Measurements from ENCODE around the gene CDCP1. TPM values are rescaled to one million over a fixed set of nuclear protein-coding genes. Genes with fewer than 3 reads are reported as not detected.

The CDCP1 gene
- total and polyA plus RNA-seq, 9 donors = 0.04 to 1.9 (median 0.37) TPM

DNA sequence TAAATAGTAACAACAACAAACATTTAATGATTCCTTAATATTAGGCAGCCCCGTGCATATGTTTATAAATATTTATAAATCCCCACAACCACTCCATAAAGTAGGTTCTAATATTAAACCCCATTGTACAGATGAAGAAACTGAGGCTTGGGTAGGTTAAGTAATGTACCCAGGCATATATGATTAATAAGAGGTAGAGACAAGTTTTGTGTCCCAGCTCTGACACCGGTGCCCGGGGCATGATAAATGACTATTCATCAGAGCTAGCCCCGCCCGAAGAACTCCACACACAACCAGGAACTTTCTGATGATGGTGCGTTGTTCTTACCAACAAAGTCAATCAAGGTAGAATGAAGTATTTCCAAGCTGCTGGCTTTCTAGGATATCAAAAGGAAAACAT lies 19.4 kb downstream of the CDCP1 start:
- peak overlapping the region; percentile 67 for H3K27ac ChIP-seq (ENCODE audit: low read length)
- no peaks in the 10 kb centered on the region for H3K36me3 ChIP-seq (ENCODE audit: control insufficient read depth, insufficient read depth, low read length)
- peaks cover 27% of the 10 kb centered on the region for H3K4me1 ChIP-seq (ENCODE audit: control insufficient read depth, insufficient read depth, low read length)
- no peaks in the 10 kb centered on the region for H3K9me3 ChIP-seq (replicated peaks; ENCODE audit: control insufficient read depth, low read depth, low read length)
- H3K27me3 ChIP-seq (ENCODE audit: control insufficient read depth, insufficient read depth, low read length) = no peaks in the 10 kb centered on the region
- WGBS (ENCODE audit: insufficient coverage) = no CpG with 5 or more reads among the region's 6 CpGs
- DNase-seq = no peak
- no peak overlapping the region for H3K4me3 ChIP-seq (ENCODE audit: low read length)

DNA sequence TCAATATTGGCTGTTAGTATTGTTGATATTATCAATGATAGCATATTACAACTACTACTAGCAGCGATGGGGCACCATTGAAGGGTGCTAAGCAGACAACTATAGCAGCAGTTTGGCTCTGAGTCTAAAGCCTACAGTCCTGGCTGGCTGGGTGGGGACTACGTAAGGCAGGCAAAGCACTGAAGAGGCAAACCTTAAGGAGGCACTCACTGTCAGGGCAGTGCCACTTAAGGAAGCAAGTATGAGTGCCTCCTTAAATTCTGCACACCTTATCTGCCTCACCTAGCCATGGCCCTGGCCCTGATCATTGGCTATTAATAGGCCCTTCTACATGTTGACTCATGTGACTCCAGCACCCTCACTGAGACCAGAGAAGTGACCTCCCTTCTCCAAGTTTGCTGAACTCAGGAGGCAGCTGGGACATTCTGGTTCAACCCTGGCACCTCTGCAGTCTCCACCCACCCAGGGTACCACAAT lies 20.6 kb downstream of the CDCP1 start:
- Histone ChIP-seq H3K9me3 (replicated peaks; ENCODE audit: control insufficient read depth, low read depth, low read length) (no peaks in the 10 kb centered on the region), H3K4me1 (ENCODE audit: control insufficient read depth, insufficient read depth, low read length) (peaks cover 27% of the 10 kb centered on the region), H3K36me3 (ENCODE audit: control insufficient read depth, insufficient read depth, low read length) (no peaks in the 10 kb centered on the region), H3K27ac (ENCODE audit: low read length) (peak overlapping the region; percentile 75), H3K4me3 (ENCODE audit: low read length) (no peak overlapping the region), H3K27me3 (ENCODE audit: control insufficient read depth, insufficient read depth, low read length) (no peaks in the 10 kb centered on the region)
- DNase-seq = no peak
- WGBS (ENCODE audit: insufficient coverage) = 82% methylated on average over 1 of the region's 2 CpGs

DNA sequence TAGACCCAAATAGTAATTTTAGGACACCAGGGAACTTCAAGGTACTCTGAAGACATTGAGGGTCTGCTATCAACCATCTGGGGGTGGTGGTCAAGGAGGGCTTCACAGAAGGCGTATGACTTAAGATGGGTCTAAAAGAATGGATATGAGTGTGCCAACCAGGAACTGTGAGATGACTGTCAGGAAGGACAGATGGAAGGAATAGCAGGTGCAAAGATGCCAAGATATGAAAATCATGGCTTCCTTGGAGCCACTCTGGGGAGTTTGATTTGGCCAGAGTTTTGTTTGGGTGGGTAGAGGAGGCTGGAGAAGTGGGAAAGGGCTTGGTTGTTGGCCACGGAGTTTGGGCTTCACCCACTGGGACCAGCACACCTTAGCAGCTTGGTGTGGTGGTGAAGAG lies 21.2 kb downstream of the CDCP1 start:
- Histone ChIP-seq H3K9me3 (replicated peaks; ENCODE audit: control insufficient read depth, low read depth, low read length) (no peaks in the 10 kb centered on the region), H3K27ac (ENCODE audit: low read length) (peak overlapping the region; percentile 75), H3K4me1 (ENCODE audit: control insufficient read depth, insufficient read depth, low read length) (peaks cover 27% of the 10 kb centered on the region)

DNA sequence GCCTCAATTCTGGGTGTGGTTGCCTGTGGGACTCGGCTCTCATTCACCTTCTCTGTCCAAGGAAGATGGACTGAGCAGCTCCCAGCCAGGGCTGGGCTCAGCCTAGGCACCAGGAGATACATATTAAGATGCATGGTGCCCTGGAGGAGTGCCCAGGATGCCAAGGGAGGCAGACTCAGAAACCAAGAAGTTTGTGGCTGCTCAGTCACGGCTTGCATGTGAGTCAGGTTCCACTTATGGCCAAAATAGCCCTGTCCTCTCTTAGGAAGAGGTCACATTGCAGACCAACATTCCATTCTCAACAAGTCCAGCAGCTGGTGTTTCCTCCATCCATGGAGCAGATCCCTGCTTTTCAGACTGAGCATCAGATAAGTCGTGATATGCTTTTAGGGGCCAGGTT lies 21.8 kb downstream of the CDCP1 start:
- no peaks in the 10 kb centered on the region for H3K27me3 ChIP-seq (ENCODE audit: control insufficient read depth, insufficient read depth, low read length)
- peak; percentile 49 for DNase-seq
- H3K36me3 ChIP-seq (ENCODE audit: control insufficient read depth, insufficient read depth, low read length) = no peaks in the 10 kb centered on the region
- WGBS (ENCODE audit: insufficient coverage) = 75% methylated on average over 2 of the region's 3 CpGs
- peaks cover 27% of the 10 kb centered on the region for H3K4me1 ChIP-seq (ENCODE audit: control insufficient read depth, insufficient read depth, low read length)
- no peaks in the 10 kb centered on the region for H3K9me3 ChIP-seq (replicated peaks; ENCODE audit: control insufficient read depth, low read depth, low read length)
- H3K27ac ChIP-seq (ENCODE audit: low read length) = peak overlapping the region; percentile 73
- H3K4me3 ChIP-seq (ENCODE audit: low read length) = no peak overlapping the region

More for the DNA sequence above, 21.2 kb downstream of the CDCP1 start:
- no peaks in the 10 kb centered on the region for H3K36me3 ChIP-seq (ENCODE audit: control insufficient read depth, insufficient read depth, low read length)
- no peak for DNase-seq
- WGBS (ENCODE audit: insufficient coverage) = 47% methylated on average over 2 of the region's 2 CpGs
- H3K27me3 ChIP-seq (ENCODE audit: control insufficient read depth, insufficient read depth, low read length) = no peaks in the 10 kb centered on the region
- no peak overlapping the region for H3K4me3 ChIP-seq (ENCODE audit: low read length)

DNA sequence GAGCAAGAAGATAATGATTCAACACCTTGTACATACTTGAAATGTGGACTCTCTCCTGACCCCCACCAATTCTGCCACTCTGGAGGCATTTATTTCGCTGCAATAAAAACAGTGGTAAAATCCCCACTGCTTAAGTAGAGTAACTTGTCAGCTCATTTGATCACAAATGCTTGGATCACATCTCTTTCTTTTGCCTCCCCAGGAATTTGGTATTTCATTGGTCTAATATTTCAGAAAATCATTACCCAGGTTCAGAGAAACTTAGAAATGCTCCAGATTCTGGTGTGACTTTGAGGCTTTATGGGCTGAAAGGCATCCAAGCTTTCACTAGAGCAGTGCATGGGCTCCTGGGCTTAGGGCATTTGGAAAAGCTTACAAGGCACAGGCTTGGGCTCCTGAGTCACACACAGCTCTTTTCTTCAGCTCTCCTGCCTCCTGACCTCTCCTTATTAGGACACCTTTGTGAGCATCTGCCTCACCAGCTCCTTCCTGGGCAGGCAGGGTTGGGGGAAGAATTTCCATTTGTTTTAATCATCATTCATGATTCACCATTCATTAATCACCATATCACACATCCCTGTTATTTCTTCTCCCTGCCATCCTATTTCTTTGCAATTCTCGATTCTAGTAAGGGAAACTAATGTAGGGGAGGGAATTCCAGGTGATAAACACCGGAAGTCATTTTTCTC lies 22.5 kb downstream of the CDCP1 start:
- Histone ChIP-seq H3K36me3 (ENCODE audit: control insufficient read depth, insufficient read depth, low read length) (no peaks in the 10 kb centered on the region), H3K4me1 (ENCODE audit: control insufficient read depth, insufficient read depth, low read length) (peaks cover 27% of the 10 kb centered on the region), H3K9me3 (replicated peaks; ENCODE audit: control insufficient read depth, low read depth, low read length) (no peaks in the 10 kb centered on the region), H3K4me3 (ENCODE audit: low read length) (no peak overlapping the region), H3K27ac (ENCODE audit: low read length) (peak overlapping the region; percentile 73), H3K27me3 (ENCODE audit: control insufficient read depth, insufficient read depth, low read length) (no peaks in the 10 kb centered on the region)
- no peak for DNase-seq
- WGBS (ENCODE audit: insufficient coverage) = 60% methylated on average over 1 of the region's 3 CpGs

DNA sequence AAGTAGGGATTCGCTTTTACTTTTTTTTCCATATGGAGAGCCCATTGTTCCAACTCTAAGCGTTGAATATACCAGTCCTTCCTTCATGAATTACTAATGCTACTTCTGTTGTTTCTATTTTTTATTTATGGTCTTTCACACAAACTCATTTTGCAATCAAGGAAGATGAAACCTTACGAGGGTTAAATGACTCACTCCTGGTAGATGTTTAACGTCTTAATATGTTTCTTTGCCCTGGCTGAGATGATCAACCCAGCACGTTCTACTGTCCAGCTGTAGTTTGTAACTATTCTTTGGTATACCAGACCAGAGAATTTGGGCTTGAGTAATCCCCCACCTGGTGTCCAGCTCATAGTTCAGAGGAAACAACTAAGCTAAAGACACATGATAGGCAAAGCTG lies 23.1 kb downstream of the CDCP1 start:
- DNase-seq = no peak
- WGBS (ENCODE audit: insufficient coverage) = 20% methylated on average over 2 of the region's 5 CpGs
- Histone ChIP-seq H3K4me1 (ENCODE audit: control insufficient read depth, insufficient read depth, low read length) (peaks cover 27% of the 10 kb centered on the region), H3K4me3 (ENCODE audit: low read length) (no peak overlapping the region), H3K27me3 (ENCODE audit: control insufficient read depth, insufficient read depth, low read length) (no peaks in the 10 kb centered on the region), H3K36me3 (ENCODE audit: control insufficient read depth, insufficient read depth, low read length) (no peaks in the 10 kb centered on the region), H3K27ac (ENCODE audit: low read length) (peak overlapping the region; percentile 73), H3K9me3 (replicated peaks; ENCODE audit: control insufficient read depth, low read depth, low read length) (no peaks in the 10 kb centered on the region)

DNA sequence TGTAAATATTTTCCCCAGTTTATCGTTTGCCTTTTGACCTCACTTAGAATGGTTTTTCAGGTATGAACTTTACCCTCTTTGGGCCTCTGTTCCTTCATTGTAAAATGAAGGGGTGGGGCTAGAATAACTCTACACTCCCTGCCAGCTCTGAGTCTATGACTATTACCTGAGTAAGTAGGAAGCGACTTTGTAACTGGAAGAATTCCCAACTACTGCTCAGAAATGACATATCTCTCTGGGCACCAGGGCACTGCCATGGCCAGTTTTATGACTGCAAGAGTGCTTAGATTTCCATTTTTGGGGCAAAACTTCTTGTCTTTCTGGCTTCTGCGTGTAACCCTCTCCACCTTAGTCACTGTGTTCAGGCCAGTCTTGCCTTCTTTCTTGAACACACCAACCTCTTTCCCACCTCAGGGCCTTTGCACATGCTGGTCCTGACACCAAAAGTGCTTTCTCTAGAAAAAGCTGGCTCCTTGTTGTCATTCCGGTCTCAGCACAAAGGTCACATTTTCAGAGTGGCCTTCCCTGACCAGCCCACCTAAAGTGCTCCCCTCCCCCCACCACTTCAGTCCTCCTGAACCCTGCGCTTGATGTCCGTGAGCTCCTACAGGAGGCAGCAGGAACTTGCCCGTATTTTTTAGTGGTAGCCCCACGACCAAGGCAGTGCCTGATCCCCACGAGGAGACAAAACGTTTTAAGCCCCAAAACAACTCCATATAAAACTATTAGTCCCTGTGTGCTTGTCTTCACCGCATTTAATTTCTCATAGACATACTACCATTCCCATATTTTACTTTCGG lies 25.6 kb downstream of the CDCP1 start:
- no peak for DNase-seq
- Histone ChIP-seq H3K4me1 (ENCODE audit: control insufficient read depth, insufficient read depth, low read length) (peaks cover 13% of the 10 kb centered on the region), H3K27me3 (ENCODE audit: control insufficient read depth, insufficient read depth, low read length) (no peaks in the 10 kb centered on the region), H3K36me3 (ENCODE audit: control insufficient read depth, insufficient read depth, low read length) (no peaks in the 10 kb centered on the region), H3K4me3 (ENCODE audit: low read length) (no peak overlapping the region), H3K27ac (ENCODE audit: low read length) (no peak overlapping the region), H3K9me3 (replicated peaks; ENCODE audit: control insufficient read depth, low read depth, low read length) (no peaks in the 10 kb centered on the region)
- WGBS (ENCODE audit: insufficient coverage) = 75% methylated on average over 9 of the region's 12 CpGs

DNA sequence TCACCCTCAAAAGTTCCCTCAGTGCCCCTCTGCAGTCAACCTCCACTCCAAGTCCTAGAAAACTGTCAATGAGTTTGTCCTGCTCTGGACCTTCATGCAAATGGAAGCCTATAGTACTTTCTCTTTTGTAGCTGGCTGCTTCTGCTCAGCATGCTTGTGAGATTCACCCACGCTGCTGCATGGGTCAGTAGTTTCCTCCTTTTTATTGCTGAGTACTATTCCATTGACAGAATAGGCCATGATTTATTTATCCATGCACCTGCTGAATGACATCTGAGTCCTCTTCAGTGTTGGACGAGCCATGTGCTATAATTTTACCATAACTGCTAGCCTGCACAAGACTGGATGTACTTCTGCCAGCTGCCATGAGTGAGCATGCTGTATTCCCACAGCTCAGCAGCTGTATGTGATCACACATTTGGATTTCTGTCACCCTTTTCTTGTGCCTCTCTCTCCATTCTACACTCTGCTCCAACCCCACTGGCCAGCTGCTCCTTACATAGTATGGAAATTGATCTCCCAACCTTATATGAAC lies 26.3 kb downstream of the CDCP1 start:
- no peak overlapping the region for H3K27ac ChIP-seq (ENCODE audit: low read length)
- no peaks in the 10 kb centered on the region for H3K36me3 ChIP-seq (ENCODE audit: control insufficient read depth, insufficient read depth, low read length)
- no peaks in the 10 kb centered on the region for H3K9me3 ChIP-seq (replicated peaks; ENCODE audit: control insufficient read depth, low read depth, low read length)
- no peaks in the 10 kb centered on the region for H3K27me3 ChIP-seq (ENCODE audit: control insufficient read depth, insufficient read depth, low read length)
- H3K4me3 ChIP-seq (ENCODE audit: low read length) = no peak overlapping the region
- peaks cover 6% of the 10 kb centered on the region for H3K4me1 ChIP-seq (ENCODE audit: control insufficient read depth, insufficient read depth, low read length)
- 60% methylated on average over 1 of the region's 2 CpGs for WGBS (ENCODE audit: insufficient coverage)
- peak; percentile 31 for DNase-seq

DNA sequence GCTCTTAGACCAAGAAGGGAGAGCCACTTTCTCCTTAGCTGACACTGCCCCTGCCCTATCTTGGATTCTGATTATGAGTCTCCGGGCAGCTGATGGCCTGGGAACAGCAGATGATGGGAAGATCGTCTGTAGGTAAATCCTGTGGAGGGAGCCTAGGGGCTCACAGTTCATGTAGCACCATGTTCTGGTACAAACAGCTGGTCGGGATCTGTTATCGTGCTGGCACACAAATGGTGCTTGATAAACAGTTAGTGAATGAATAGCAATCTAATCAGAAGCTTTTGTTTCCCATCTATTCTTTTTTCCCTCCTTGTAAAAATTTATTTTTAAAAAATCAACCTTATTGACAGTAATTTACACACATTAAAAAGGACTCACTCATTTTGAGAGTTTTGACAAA lies 26.8 kb downstream of the CDCP1 start:
- DNase-seq = no peak
- H3K9me3 ChIP-seq (replicated peaks; ENCODE audit: control insufficient read depth, low read depth, low read length) = no peaks in the 10 kb centered on the region
- no peak overlapping the region for H3K27ac ChIP-seq (ENCODE audit: low read length)
- H3K36me3 ChIP-seq (ENCODE audit: control insufficient read depth, insufficient read depth, low read length) = no peaks in the 10 kb centered on the region
- 80% methylated on average over 1 of the region's 4 CpGs for WGBS (ENCODE audit: insufficient coverage)
- H3K27me3 ChIP-seq (ENCODE audit: control insufficient read depth, insufficient read depth, low read length) = no peaks in the 10 kb centered on the region
- H3K4me3 ChIP-seq (ENCODE audit: low read length) = no peak overlapping the region
- peaks cover 4% of the 10 kb centered on the region for H3K4me1 ChIP-seq (ENCODE audit: control insufficient read depth, insufficient read depth, low read length)

DNA sequence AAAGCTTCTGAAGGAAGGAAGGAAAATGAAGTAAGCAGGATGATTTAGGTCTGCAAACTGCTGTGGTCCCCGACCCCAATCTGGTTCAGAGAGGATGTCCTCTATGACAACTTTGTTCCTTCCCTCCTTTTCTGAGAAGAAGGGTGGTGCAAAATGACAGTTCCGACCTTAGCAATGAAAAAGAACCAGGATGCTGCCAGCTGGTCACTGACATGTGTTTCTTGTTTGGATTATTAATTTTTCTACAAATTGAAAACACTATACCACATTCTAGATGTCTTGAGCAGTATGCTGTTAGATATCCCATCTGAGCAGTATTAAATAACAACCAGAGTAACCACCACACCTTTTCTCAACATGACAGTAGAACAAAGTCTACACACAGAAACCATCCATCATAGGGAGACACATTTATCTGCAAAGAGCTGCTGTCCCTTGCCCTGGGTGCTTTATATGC lies 27.5 kb downstream of the CDCP1 start:
- Histone ChIP-seq H3K4me1 (ENCODE audit: control insufficient read depth, insufficient read depth, low read length) (no peaks in the 10 kb centered on the region), H3K4me3 (ENCODE audit: low read length) (no peak overlapping the region), H3K36me3 (ENCODE audit: control insufficient read depth, insufficient read depth, low read length) (no peaks in the 10 kb centered on the region), H3K27me3 (ENCODE audit: control insufficient read depth, insufficient read depth, low read length) (no peaks in the 10 kb centered on the region), H3K9me3 (replicated peaks; ENCODE audit: control insufficient read depth, low read depth, low read length) (no peaks in the 10 kb centered on the region), H3K27ac (ENCODE audit: low read length) (no peak overlapping the region)
- no CpG with 5 or more reads among the region's 2 CpGs for whole genome bisulfite sequencing (ENCODE audit: insufficient coverage)
- DNase-seq = no peak

Data from muscle of leg (tissue), 11 donors.